HG03097 (cell line): ENCODE measurements around the gene CDH4.

Experiments
- ATAC-seq: cut with Tn5 transposase; IDR thresholded peaks from one replicate; pipeline ENCODE4 v1.9.1; 2021; ENCODE audit not compliant: unreplicated experiment, low FRiP score

CDH4 gene

GRCh38 chr20:61835791-61836350 is 583.8 kb downstream of the CDH4 start:
- no peak for ATAC-seq

- ATAC-seq = no peak
These were observed 585.1 kb downstream of the CDH4 start for GRCh38 chr20:61837200-61837599.

- no peak for ATAC-seq
These were observed 587.3 kb downstream of the CDH4 start for GRCh38 chr20:61839223-61839911.

GRCh38 chr20:61839912-61840778 is 588.1 kb downstream of the CDH4 start:
- ATAC-seq = no peak

GRCh38 chr20:61840779-61841455 is 588.9 kb downstream of the CDH4 start:
- ATAC-seq = no peak

GRCh38 chr20:61841551-61841950 is 589.5 kb downstream of the CDH4 start:
- no peak for ATAC-seq

- ATAC-seq = no peak
These were observed 589.9 kb downstream of the CDH4 start for GRCh38 chr20:61841966-61842365.

- ATAC-seq = no peak
These were observed 592.6 kb downstream of the CDH4 start for GRCh38 chr20:61844621-61845020.

- ATAC-seq = no peak
These were observed 593.2 kb downstream of the CDH4 start for GRCh38 chr20:61845233-61845671.

GRCh38 chr20:61846074-61846473 is 594.0 kb downstream of the CDH4 start:
- ATAC-seq = no peak

GRCh38 chr20:61846741-61847419 is 594.8 kb downstream of the CDH4 start:
- ATAC-seq = no peak

- ATAC-seq = no peak
These were observed 595.3 kb downstream of the CDH4 start for GRCh38 chr20:61847420-61847748.

- ATAC-seq = no peak
These were observed 595.9 kb downstream of the CDH4 start for GRCh38 chr20:61847986-61848385.

GRCh38 chr20:61848851-61849250 is 596.8 kb downstream of the CDH4 start:
- no peak for ATAC-seq

- ATAC-seq = no peak
These were observed 597.3 kb downstream of the CDH4 start for GRCh38 chr20:61849376-61849775.

GRCh38 chr20:61849822-61850221 is 597.8 kb downstream of the CDH4 start:
- no peak for ATAC-seq

- ATAC-seq = no peak
These were observed 598.4 kb downstream of the CDH4 start for GRCh38 chr20:61850457-61850856.

- no peak for ATAC-seq
These were observed 599.2 kb downstream of the CDH4 start for GRCh38 chr20:61850926-61851900.

GRCh38 chr20:61852268-61853072 is 600.4 kb downstream of the CDH4 start:
- ATAC-seq = no peak
